Heart left ventricle (tissue), 16 donors: ENCODE data around the gene CEPT1. TPM values are rescaled to one million over a fixed set of nuclear protein-coding genes. Genes with fewer than 3 reads are reported as not detected.
A peak's percentile ranks its signal among the peaks of the same experiment; 100 is the strongest.

Source experiments
- ATAC-seq, 4 donors: fragments of 200-7000 bp; cut with Tn5 transposase; one replicate each; pipeline ENCODE4 v1.9.1; 2020 to 2022; ENCODE audit warnings: moderate library complexity in 4 of 4, mild to moderate bottlenecking in 3 of 4, moderate number of reproducible peaks in 1 of 4
- DNase-seq, 5 donors: peaks; one replicate each; pipeline ENCODE4 v3.0.0-alpha.2; 2020
- H3K27ac ChIP-seq, 12 donors: fragments of 200-600 bp; sonication (generic) in 4 of 12; one replicate each; pipeline versions ENCODE4 v1.5.0 to v1.8.0; 2016 to 2022; ENCODE audit warnings: mild to moderate bottlenecking in 2 of 12
- H3K27me3 ChIP-seq, 9 donors: fragments of 200-600 bp; sonication (generic) in 2 of 9; one replicate each; pipeline versions ENCODE4 v1.5.1 to v1.8.0; 2016 to 2022; ENCODE audit warnings: mild to moderate bottlenecking in 3 of 9
- H3K36me3 ChIP-seq, 9 donors: fragments of 200-600 bp; sonication (generic) in 2 of 9; one replicate each; pipeline versions ENCODE4 v1.5.0 to v1.8.0; 2018 to 2022; ENCODE audit warnings: mild to moderate bottlenecking in 2 of 9
- H3K4me1 ChIP-seq, 12 donors: fragments of 200-600 bp; sonication (generic) in 4 of 12; one replicate each; pipeline versions ENCODE4 v1.5.0 to v1.8.0; 2016 to 2022; ENCODE audit warnings: mild to moderate bottlenecking in 3 of 12
- H3K4me3 ChIP-seq, 12 donors: fragments of 200-600 bp; sonication (generic) in 4 of 12; one replicate each; pipeline versions ENCODE4 v1.5.0 to v1.8.0; 2017 to 2022; ENCODE audit warnings: mild to moderate bottlenecking in 9 of 12, moderate library complexity in 4 of 12
- H3K9me3 ChIP-seq, 12 donors: fragments of 200-600 bp; sonication (generic) in 4 of 12; one replicate each; pipeline versions ENCODE4 v1.5.0 to v1.8.0; 2016 to 2022; ENCODE audit warnings: mild to moderate bottlenecking in 1 of 12
- CTCF ChIP-seq, 12 donors: fragments of 200-600 bp; sonication (generic) in 4 of 12; IDR thresholded peaks; one replicate each; pipeline versions ENCODE4 v1.5.0 to v1.8.0; 2018 to 2022; ENCODE audit warnings: antibody characterized with exemption in 12 of 12, mild to moderate bottlenecking in 5 of 12
- POLR2A ChIP-seq, 2 donors: fragments of 450-650 bp; IDR thresholded peaks; one replicate each; pipeline ENCODE4 v1.6.1; 2017; ENCODE audit warnings: antibody characterized with exemption in 2 of 2, mild to moderate bottlenecking in 2 of 2, moderate library complexity in 2 of 2
- WGBS, 4 donors: extraction: QIAGEN DNeasy Blood & Tissue Kit in 2 of 4; methylation state at CpG; one replicate each; pipeline versions ENCODE4 v1.1.5 to v1.1.7; 2013 to 2018; 5-methylcytosine and 5-hydroxymethylcytosine counted together
- intact Hi-C, 10 donors: fragments of 100-400 bp; cut with DNase I; formaldehyde crosslinking; loops; one replicate each; pipeline versions ENCODE4 v1.11.1 to v1.14.2; 2022
- polyA plus RNA-seq, 2 donors: library from polyadenylated mRNA; stranded (reverse); fragments of 200-250 nt; gene quantifications; one replicate each; pipeline ENCODE4 v1.2.3, GENCODE V29; 2013
- total RNA-seq, 9 donors: library from RNA; depleted of rRNA in 2 of 9; stranded (reverse); fragments of >200 nt in 2 of 9; fragmentation: NEBNext Ultra II Directional in 3 of 9; extraction: Animal tissue kit (Norgen Biotek cat#: 25700) in 3 of 9; gene quantifications; one replicate each; pipeline versions ENCODE4 v1.1.0 to v1.2.4, GENCODE V29; 2016 to 2023
- donor health status: ischemic (EF 13 %, LVEDD 7.1; RV severe dilation, severe dysfunction).
- donor health status: healthy with polysubstance abuse.
- donor health status: DM: no; HTN: yes; CAD: no.
- donor health status: DM: no; HTN: no; CAD: no.
- donor health status: ischemic (EF 25% LVEDD 6.9; RV normal size, moderate dysfunction).
- donor health status: ischemic (EF 25% LVEDD 5.7; RV mildly dilated, moderate dysfunction).
- donor health status: healthy.
- donor health status: DM: yes; HTN: yes; CAD: no.
- donor health status: ischemic (EF 35%, LVEDD 5.7; RV mildly dilated, moderate dysfunction).
- donor health status: nonischemic (EF 11% LVEDD 7.7; RV severe dilation, severe dysfunction).
- donor health status: DM: yes; HTN: yes; CAD: no.
- donor health status: PGD.
- donor health status: ischemic (EF 29% LVEDD 5.4; RV normal size, mild dysfunction).
- donor health status: nonischemic (EF 23%, LVEDD 6.1; RV moderate dilation, normal function).

CEPT1 gene
- total and polyA plus RNA-seq, 11 donors: 7.4 to 26.9 (median 11.6) TPM

GRCh38 chr1:111101854-111102642 is 38.0 kb upstream of the CEPT1 start:
- H3K27ac ChIP-seq: no peak overlapping the region
- H3K36me3 ChIP-seq: no peaks in the 10 kb centered on the region
- intact Hi-C loops: no loop called here
- 90 to 96% (median 94%) methylated on average over 4 to 5 of the region's 5 CpGs for WGBS, 4 donors
- no peaks in the 10 kb centered on the region for H3K27me3 ChIP-seq
- H3K4me3 ChIP-seq: no peak overlapping the region
- DNase-seq (peak in 1 of 5 donors; percentile 16), ATAC-seq (no peak)
- no peaks in the 10 kb centered on the region for H3K4me1 ChIP-seq
- H3K9me3 ChIP-seq: peaks cover 0 to 59% (median 10%) of the 10 kb centered on the region in 12 donors
- TF ChIP-seq POLR2A (IDR thresholded peaks at IDR 0.05) (no peak), CTCF (IDR thresholded peaks at IDR 0.05) (no peak)

- 92 to 96% (median 93%) methylated on average over 2 of the region's 2 CpGs for WGBS, 4 donors
- H3K36me3 ChIP-seq: no peaks in the 10 kb centered on the region
- TF ChIP-seq CTCF (IDR thresholded peaks at IDR 0.05) (no peak), POLR2A (IDR thresholded peaks at IDR 0.05) (no peak)
- no peaks in the 10 kb centered on the region for H3K4me1 ChIP-seq
- H3K27ac ChIP-seq: no peak overlapping the region
- H3K9me3 ChIP-seq: peaks cover 0 to 52% (median 4%) of the 10 kb centered on the region in 12 donors
- ATAC-seq: no peak
- intact Hi-C loops: no loop called here
- H3K27me3 ChIP-seq: no peaks in the 10 kb centered on the region
- no peak overlapping the region for H3K4me3 ChIP-seq
- DNase-seq: no peak
These were observed 35.0 kb upstream of the CEPT1 start for GRCh38 chr1:111104981-111105380.

- DNase-seq (no peak), ATAC-seq (peak in 1 of 4 donors; percentile 29)
- no peak overlapping the region for H3K27ac ChIP-seq
- intact Hi-C loops: no loop called here
- H3K27me3 ChIP-seq: no peaks in the 10 kb centered on the region
- H3K36me3 ChIP-seq: peaks cover 0 to 20% (median 8%) of the 10 kb centered on the region in 9 donors
- H3K4me1 ChIP-seq: no peaks in the 10 kb centered on the region
- TF ChIP-seq CTCF (IDR thresholded peaks at IDR 0.05) (no peak), POLR2A (IDR thresholded peaks at IDR 0.05) (no peak)
- no peak overlapping the region for H3K4me3 ChIP-seq
- peaks cover 0 to 34% (median 1%) of the 10 kb centered on the region in 12 donors for H3K9me3 ChIP-seq
- WGBS, 4 donors: 82 to 96% (median 92%) methylated on average over 1 of the region's 1 CpG
These were observed 29.7 kb upstream of the CEPT1 start for GRCh38 chr1:111110197-111110899.

- H3K4me1 ChIP-seq: no peaks in the 10 kb centered on the region
- no peak for ATAC-seq
- H3K27ac ChIP-seq: no peak overlapping the region
- intact Hi-C loops: no loop called here
- peaks cover 0 to 75% (median 55%) of the 10 kb centered on the region in 9 donors for H3K36me3 ChIP-seq
- no peaks in the 10 kb centered on the region for H3K27me3 ChIP-seq
- TF ChIP-seq POLR2A (IDR thresholded peaks at IDR 0.05) (no peak), CTCF (IDR thresholded peaks at IDR 0.05) (no peak)
- H3K9me3 ChIP-seq: no peaks in the 10 kb centered on the region
- H3K4me3 ChIP-seq: no peak overlapping the region
- 96 to 100% (median 98%) methylated on average over 2 of the region's 2 CpGs for WGBS, 4 donors
- DNase-seq: no peak
These were observed 23.5 kb upstream of the CEPT1 start for GRCh38 chr1:111116496-111116895.
